Adrenal gland (tissue), 5 donors: ENCODE data around the gene EXOC4.

Experiments
- POLR2A ChIP-seq, 2 donors: fragments of 450-650 bp; IDR thresholded peaks; one replicate each; pipeline ENCODE4 v1.6.1; 2017; ENCODE audit warnings: antibody characterized with exemption in 2 of 2, mild to moderate bottlenecking in 2 of 2, moderate library complexity in 1 of 2
- TF ChIP-seq, protein P1 (sequence below), 6 experiments: fragments of 450-650 bp in 4 of 6; fragments of 200-600 bp in 2 of 6; sonication (generic) in 1 of 6; IDR thresholded peaks; 1 replicate in 5 of 6; 2 replicates in 1 of 6; pipeline versions ENCODE4 v1.5.1 to v1.8.0; 2016 to 2021; ENCODE audit warnings: antibody characterized with exemption in 6 of 6, mild to moderate bottlenecking in 2 of 6, moderate library complexity in 1 of 6
- donor health status: DM: no; HTN: no; CAD: no.

DNA sequence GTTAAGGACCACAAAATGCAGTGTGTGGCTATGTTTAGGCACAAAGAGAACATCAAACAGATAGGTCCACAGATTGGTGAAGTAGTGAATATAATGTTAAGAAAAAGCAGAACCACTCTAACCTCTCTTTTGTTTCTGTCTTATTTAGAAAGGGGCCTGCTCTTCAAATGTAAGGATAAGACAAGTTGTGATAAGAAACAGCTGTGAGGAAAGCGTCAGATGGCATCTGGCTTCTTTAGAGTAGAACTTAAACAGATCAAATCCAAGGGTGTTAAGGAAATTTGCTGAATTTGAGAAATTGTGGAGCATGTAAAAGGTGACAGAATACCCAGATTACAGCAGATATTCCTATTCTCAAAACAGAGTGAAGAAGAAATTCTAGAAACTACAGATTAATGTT, 723.3 kb downstream of the EXOC4 start:
- TF ChIP-seq, protein P1, sequence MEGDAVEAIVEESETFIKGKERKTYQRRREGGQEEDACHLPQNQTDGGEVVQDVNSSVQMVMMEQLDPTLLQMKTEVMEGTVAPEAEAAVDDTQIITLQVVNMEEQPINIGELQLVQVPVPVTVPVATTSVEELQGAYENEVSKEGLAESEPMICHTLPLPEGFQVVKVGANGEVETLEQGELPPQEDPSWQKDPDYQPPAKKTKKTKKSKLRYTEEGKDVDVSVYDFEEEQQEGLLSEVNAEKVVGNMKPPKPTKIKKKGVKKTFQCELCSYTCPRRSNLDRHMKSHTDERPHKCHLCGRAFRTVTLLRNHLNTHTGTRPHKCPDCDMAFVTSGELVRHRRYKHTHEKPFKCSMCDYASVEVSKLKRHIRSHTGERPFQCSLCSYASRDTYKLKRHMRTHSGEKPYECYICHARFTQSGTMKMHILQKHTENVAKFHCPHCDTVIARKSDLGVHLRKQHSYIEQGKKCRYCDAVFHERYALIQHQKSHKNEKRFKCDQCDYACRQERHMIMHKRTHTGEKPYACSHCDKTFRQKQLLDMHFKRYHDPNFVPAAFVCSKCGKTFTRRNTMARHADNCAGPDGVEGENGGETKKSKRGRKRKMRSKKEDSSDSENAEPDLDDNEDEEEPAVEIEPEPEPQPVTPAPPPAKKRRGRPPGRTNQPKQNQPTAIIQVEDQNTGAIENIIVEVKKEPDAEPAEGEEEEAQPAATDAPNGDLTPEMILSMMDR (IDR thresholded peaks at IDR 0.05), result no peak
- no peak for TF ChIP-seq POLR2A (IDR thresholded peaks at IDR 0.05)
